A549 treated with DMSO at 1 μM for 4 hours (cell line): ENCODE data around the gene UBN1. TPM values are rescaled to one million over a fixed set of nuclear protein-coding genes. Genes with fewer than 3 reads are reported as not detected.

ENCODE experiments used
- total RNA-seq: library from RNA; stranded (reverse); fragments of 200-300 nt; extraction: Qiagen RNA extraction; gene quantifications from 5 replicates; pipeline ENCODE4 v1.2.3, GENCODE V29; 2022; ENCODE audit warnings: low read depth

The UBN1 gene, protein sequence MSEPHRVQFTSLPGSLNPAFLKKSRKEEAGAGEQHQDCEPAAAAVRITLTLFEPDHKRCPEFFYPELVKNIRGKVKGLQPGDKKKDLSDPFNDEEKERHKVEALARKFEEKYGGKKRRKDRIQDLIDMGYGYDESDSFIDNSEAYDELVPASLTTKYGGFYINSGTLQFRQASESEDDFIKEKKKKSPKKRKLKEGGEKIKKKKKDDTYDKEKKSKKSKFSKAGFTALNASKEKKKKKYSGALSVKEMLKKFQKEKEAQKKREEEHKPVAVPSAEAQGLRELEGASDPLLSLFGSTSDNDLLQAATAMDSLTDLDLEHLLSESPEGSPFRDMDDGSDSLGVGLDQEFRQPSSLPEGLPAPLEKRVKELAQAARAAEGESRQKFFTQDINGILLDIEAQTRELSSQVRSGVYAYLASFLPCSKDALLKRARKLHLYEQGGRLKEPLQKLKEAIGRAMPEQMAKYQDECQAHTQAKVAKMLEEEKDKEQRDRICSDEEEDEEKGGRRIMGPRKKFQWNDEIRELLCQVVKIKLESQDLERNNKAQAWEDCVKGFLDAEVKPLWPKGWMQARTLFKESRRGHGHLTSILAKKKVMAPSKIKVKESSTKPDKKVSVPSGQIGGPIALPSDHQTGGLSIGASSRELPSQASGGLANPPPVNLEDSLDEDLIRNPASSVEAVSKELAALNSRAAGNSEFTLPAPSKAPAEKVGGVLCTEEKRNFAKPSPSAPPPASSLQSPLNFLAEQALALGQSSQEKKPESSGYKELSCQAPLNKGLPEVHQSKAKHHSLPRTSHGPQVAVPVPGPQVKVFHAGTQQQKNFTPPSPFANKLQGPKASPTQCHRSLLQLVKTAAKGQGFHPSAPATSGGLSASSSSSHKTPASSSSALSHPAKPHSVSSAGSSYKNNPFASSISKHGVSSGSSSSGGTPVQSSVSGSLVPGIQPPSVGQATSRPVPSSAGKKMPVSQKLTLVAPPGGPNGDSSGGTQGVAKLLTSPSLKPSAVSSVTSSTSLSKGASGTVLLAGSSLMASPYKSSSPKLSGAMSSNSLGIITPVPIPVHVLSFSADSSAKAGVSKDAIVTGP (N-terminal part only)
- 26.9 to 31.5 TPM (median 30.2 TPM) in 5 replicates for total RNA-seq

GRCh38 chr16:4846901-4847773, at the start of gene UBN1, which contains the start of gene GLYR1:
TSS of gene UBN1 (plus strand) at chr16:4847481. CDS start at chr16:4852918, 5,437 bp downstream.
TSS of gene GLYR1 (minus strand) at chr16:4847288. CDS start at chr16:4847265, 23 bp downstream.

GRCh38 chr16:4801962-4802658, 45.2 kb upstream of the UBN1 start, which contains the start of gene ROGDI:
TSS of gene ROGDI (minus strand) at chr16:4802633. CDS start at chr16:4802571, 62 bp downstream.

Other genes starting within 250 kb of the UBN1 start
- gene UBALD1, start 232.6 kb upstream of the UBN1 start, total RNA-seq: 38.6 to 62.1 TPM (median 52.4 TPM) in 5 replicates
- 36.8 to 44.4 TPM (median 39.7 TPM) in 5 replicates for gene MGRN1, start 222.7 kb upstream of the UBN1 start, total RNA-seq
- gene NUDT16L1, start 153.9 kb upstream of the UBN1 start, total RNA-seq: 17.3 to 25.8 TPM (median 22.0 TPM) in 5 replicates
- 20.8 to 27.7 TPM (median 26.1 TPM) in 5 replicates for gene ANKS3, start 113.2 kb upstream of the UBN1 start, total RNA-seq
- 0.46 to 1.6 TPM (median 1.2 TPM) in 5 replicates for gene DNAAF8, start 112.9 kb upstream of the UBN1 start, total RNA-seq
- 7.6 to 9.8 TPM (median 8.7 TPM) in 5 replicates for gene ZNF500, start 80.3 kb upstream of the UBN1 start, total RNA-seq
- not detected in 5 replicates for gene SEPTIN12, start 59.1 kb upstream of the UBN1 start, total RNA-seq
- 0.38 TPM in 1 of 5 replicates, not detected in the others for gene SMIM22, start 52.1 kb upstream of the UBN1 start, total RNA-seq
- 8.9 to 16.1 TPM (median 12.1 TPM) in 5 replicates for gene ROGDI, start 44.8 kb upstream of the UBN1 start, total RNA-seq
- gene GLYR1, start 193 bp upstream of the UBN1 start, total RNA-seq: 37.2 to 47.5 TPM (median 43.6 TPM) in 5 replicates
- 2.5 to 3.0 TPM (median 2.6 TPM) in 5 replicates for gene PPL, start 89.7 kb downstream of the UBN1 start, total RNA-seq
- 0.03 to 0.13 TPM (median 0.10 TPM) in 3 of 5 replicates, not detected in the others for gene SEC14L5, start 110.8 kb downstream of the UBN1 start, total RNA-seq
- 15.6 to 19.1 TPM (median 16.9 TPM) in 5 replicates for gene NAGPA, start 186.5 kb downstream of the UBN1 start, total RNA-seq
- gene C16orf89, start 218.5 kb downstream of the UBN1 start, total RNA-seq: not detected in 5 replicates
- gene ALG1, start 224.4 kb downstream of the UBN1 start, total RNA-seq: 33.6 to 39.9 TPM (median 38.3 TPM) in 5 replicates